ENCODE measurements around the gene RELA. TPM values are rescaled to one million over a fixed set of nuclear protein-coding genes. Genes with fewer than 3 reads are reported as not detected.

Gene RELA
- total and polyA plus RNA-seq, 10 of the 15 experiments (the other 5 are each of a cell fraction or from before 2014, with no cell fraction given), result 5.1 to 56.4 (median 34.2) TPM

DNA sequence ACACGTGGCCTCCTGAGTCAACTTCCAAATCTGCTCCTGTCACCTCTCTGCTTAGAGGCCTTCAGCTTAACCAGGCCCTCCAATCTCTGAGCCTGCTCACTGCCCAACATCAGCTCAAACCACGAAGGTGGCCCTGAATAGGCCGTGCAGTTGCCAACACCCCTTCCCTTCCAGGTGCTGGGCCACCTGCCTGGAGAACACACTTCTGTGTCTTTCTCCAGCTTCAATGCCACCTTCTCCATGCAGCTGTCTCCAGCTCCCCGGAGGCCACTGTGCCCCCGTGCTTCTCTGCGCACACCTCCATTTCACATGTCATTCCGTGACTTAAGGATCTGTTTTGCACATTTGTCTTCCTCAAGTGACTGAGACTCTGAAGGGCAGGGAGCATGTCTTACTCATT, 5.3 kb downstream of the RELA start:
- H3K4me3 ChIP-seq, result no peak overlapping the region
- intact Hi-C loops (cut with micrococcal nuclease; ENCODE audit: unreplicated experiment) (no loop called here), in situ Hi-C loops (cut with MboI) (no loop called here)
- H3K4me1 ChIP-seq (ENCODE audit: control insufficient read depth, insufficient read depth, low read length), result peaks cover 20% of the 10 kb centered on the region
- H3K79me2 ChIP-seq (ENCODE audit: control insufficient read depth, insufficient read depth, low read length), result peaks cover 25% of the 10 kb centered on the region
- CTCF ChIA-PET, result interaction anchor here (1.4 to 1.7 kb wide), 2 partner anchors 19 to 32 kb away, joined by 3 to 4 read pairs; partner anchors contain the start of gene SIPA1
- H3K9ac ChIP-seq (ENCODE audit: control insufficient read depth, insufficient read depth, low read length), result no peak overlapping the region
- DNase-seq (ENCODE audit: low read depth, low spot score) (no peak), FAIRE-seq (no peak), ATAC-seq (no peak)
- 85% methylated on average over 7 of the region's 7 CpGs for WGBS (ENCODE audit: insufficient coverage, insufficient replicate concordance, low lambda C conversion rate, missing lambda C conversion rate)
- TF ChIP-seq, protein P1, sequence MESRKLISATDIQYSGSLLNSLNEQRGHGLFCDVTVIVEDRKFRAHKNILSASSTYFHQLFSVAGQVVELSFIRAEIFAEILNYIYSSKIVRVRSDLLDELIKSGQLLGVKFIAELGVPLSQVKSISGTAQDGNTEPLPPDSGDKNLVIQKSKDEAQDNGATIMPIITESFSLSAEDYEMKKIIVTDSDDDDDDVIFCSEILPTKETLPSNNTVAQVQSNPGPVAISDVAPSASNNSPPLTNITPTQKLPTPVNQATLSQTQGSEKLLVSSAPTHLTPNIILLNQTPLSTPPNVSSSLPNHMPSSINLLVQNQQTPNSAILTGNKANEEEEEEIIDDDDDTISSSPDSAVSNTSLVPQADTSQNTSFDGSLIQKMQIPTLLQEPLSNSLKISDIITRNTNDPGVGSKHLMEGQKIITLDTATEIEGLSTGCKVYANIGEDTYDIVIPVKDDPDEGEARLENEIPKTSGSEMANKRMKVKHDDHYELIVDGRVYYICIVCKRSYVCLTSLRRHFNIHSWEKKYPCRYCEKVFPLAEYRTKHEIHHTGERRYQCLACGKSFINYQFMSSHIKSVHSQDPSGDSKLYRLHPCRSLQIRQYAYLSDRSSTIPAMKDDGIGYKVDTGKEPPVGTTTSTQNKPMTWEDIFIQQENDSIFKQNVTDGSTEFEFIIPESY (IDR thresholded peaks at IDR 0.05), result no peak
- TF ChIP-seq POLR2A (IDR thresholded peaks at IDR 0.05; ENCODE audit: low read depth, low read length), result peak; percentile 60
- H3K36me3 ChIP-seq (ENCODE audit: control insufficient read depth in 2 of 2, insufficient read depth in 2 of 2, low read length in 1 of 2), result peaks cover 38 to 51% of the 10 kb centered on the region in 2 experiments
- no peak overlapping the region for H3K4me2 ChIP-seq (ENCODE audit: control insufficient read depth, insufficient read depth)
- H2AFZ ChIP-seq (ENCODE audit: control insufficient read depth, low read depth, low read length), result no peak overlapping the region
- no peaks in the 10 kb centered on the region; the same call in none of the 2 replicates for H4K20me1 ChIP-seq (ENCODE audit: control insufficient read depth, insufficient read depth)
- RAD21 ChIA-PET (ENCODE audit: unreplicated experiment), result interaction anchor here (1.1 kb wide), 1 partner anchor 31 kb away, joined by 4 read pairs; no protein-coding TSS in a partner anchor
- BruUV-seq (replicated peaks), result no TSS peak
- no peaks in the 10 kb centered on the region for H3K9me3 ChIP-seq (replicated peaks; ENCODE audit: control insufficient read depth, insufficient read depth, low read length)
- no peak overlapping the region for H3K27ac ChIP-seq (ENCODE audit: control insufficient read depth, insufficient read depth)
- POLR2A ChIA-PET, result interaction anchor here (1.0 to 7.9 kb wide), 4 partner anchors 10 to 84 kb away, joined by 3 to 100 read pairs (median 6); partner anchors contain the start of genes MAP3K11, PCNX3 and SIPA1
- H3K27me3 ChIP-seq (replicated peaks in 1 of 2; ENCODE audit: control insufficient read depth in 2 of 2, insufficient read depth in 2 of 2, low read length in 1 of 2), result no peaks in the 10 kb centered on the region
- SMC1A ChIA-PET (ENCODE audit: uncharacterized antibody, unreplicated experiment), result interaction anchor here (1.3 kb wide), 1 partner anchor 17 kb away, joined by 3 read pairs; no protein-coding TSS in a partner anchor

DNA sequence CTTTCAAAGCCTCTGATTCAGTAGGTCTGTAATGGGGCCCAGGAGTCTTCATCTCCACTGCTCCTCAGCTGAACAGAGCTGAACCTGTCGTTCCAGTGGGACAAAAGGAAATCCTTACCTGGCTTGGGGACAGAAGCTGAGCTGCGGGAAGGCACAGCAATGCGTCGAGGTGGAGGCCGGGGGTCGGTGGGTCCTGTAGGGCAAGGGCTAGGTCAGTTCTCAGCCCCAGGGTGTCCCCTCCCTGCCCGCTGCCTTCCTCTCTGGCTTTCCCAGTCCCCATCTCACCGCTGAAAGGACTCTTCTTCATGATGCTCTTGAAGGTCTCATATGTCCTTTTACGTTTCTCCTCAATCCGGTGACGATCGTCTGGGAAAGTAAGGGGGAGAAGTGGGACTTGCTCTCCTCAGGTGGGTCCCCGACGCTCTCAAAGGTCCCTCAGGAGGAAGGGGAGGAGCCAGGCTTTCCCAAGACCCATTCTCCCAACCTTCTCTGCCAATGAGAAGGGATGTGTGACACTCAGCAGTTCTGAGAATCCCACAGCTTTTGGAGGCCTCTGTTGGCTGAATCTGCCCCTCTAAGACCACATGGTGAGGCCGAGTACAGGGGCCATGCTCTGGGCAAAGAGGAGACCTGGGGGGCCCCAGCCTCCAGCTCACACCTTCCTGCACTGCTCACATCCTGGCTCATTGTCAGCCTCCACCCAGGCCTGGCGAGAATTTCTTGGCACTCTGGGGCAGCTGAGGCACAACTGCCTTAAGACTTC, 7.0 kb downstream of the RELA start:
- intact Hi-C loops (cut with micrococcal nuclease; ENCODE audit: unreplicated experiment), result no loop called here
- RAD21 ChIA-PET (ENCODE audit: unreplicated experiment), result no interaction called here

More for the DNA sequence above, 7.0 kb downstream of the RELA start:
- FAIRE-seq, result no peak
- TF ChIP-seq POLR2AphosphoS5 (IDR thresholded peaks at IDR 0.05; ENCODE audit: low read length), result peak; percentile 57; the same call in 1 of the 2 replicates
- no peak for TF ChIP-seq ETV6 (conservative IDR thresholded peaks at IDR 0.05 in 1 of 2, IDR thresholded peaks at IDR 0.05 in 1 of 2; ENCODE audit: borderline replicate concordance in 1 of 2, low read depth in 1 of 2)
- no peak for TF ChIP-seq BCL11A (IDR thresholded peaks at IDR 0.05; ENCODE audit: low read depth, low read length)
- TF ChIP-seq, protein P2, sequence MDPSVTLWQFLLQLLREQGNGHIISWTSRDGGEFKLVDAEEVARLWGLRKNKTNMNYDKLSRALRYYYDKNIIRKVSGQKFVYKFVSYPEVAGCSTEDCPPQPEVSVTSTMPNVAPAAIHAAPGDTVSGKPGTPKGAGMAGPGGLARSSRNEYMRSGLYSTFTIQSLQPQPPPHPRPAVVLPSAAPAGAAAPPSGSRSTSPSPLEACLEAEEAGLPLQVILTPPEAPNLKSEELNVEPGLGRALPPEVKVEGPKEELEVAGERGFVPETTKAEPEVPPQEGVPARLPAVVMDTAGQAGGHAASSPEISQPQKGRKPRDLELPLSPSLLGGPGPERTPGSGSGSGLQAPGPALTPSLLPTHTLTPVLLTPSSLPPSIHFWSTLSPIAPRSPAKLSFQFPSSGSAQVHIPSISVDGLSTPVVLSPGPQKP (IDR thresholded peaks at IDR 0.05; ENCODE audit: low read depth, low read length), result no peak
- peak; percentile 61 for TF ChIP-seq POLR2A (IDR thresholded peaks at IDR 0.05; ENCODE audit: low read depth, low read length)
- no peak for TF ChIP-seq NFXL1 (IDR thresholded peaks at IDR 0.05; ENCODE audit: borderline replicate concordance)
- no peak for TF ChIP-seq SUZ12 (IDR thresholded peaks at IDR 0.05; ENCODE audit: unreplicated experiment)
- Histone ChIP-seq H4K20me1 (ENCODE audit: control insufficient read depth, insufficient read depth) (no peaks in the 10 kb centered on the region; the same call in none of the 2 replicates), H3K79me2 (ENCODE audit: control insufficient read depth, insufficient read depth, low read length) (peaks cover 9% of the 10 kb centered on the region), H3K36me3 (ENCODE audit: control insufficient read depth in 2 of 2, insufficient read depth in 2 of 2, low read length in 1 of 2) (peaks cover 42 to 51% of the 10 kb centered on the region in 2 experiments), H3K4me2 (ENCODE audit: control insufficient read depth, insufficient read depth) (no peak overlapping the region), H3K9ac (ENCODE audit: control insufficient read depth, insufficient read depth, low read length) (no peak overlapping the region), H3K27ac (ENCODE audit: control insufficient read depth, insufficient read depth) (no peak overlapping the region), H3K27me3 (replicated peaks in 1 of 2; ENCODE audit: control insufficient read depth in 2 of 2, insufficient read depth in 2 of 2, low read length in 1 of 2) (no peaks in the 10 kb centered on the region), H3K4me1 (ENCODE audit: control insufficient read depth, insufficient read depth, low read length) (peaks cover 16% of the 10 kb centered on the region), H2AFZ (ENCODE audit: control insufficient read depth, low read depth, low read length) (no peak overlapping the region), H3K4me3 (no peak overlapping the region), H3K9me3 (replicated peaks; ENCODE audit: control insufficient read depth, insufficient read depth, low read length) (no peaks in the 10 kb centered on the region)
- CTCF ChIA-PET, result interaction anchor here (0.7 kb wide), 1 partner anchor 41 kb away, joined by 3 read pairs; no protein-coding TSS in a partner anchor
- SMC1A ChIA-PET (ENCODE audit: uncharacterized antibody, unreplicated experiment), result no interaction called here
- no peak for DNase-seq (ENCODE audit: low read depth, low spot score)
- POLR2A ChIA-PET, result interaction anchor here (7.9 kb wide), 1 partner anchor 15 kb away, joined by 100 read pairs; the partner anchor contains the start of gene SIPA1
- 84% methylated on average over 16 of the region's 16 CpGs for WGBS (ENCODE audit: insufficient coverage, insufficient replicate concordance, low lambda C conversion rate, missing lambda C conversion rate)
- no TSS peak for BruUV-seq (replicated peaks)
- no peak for ATAC-seq
- in situ Hi-C loops (cut with MboI), result no loop called here
